ENCODE results near the gene BGLAP. TPM values are rescaled to one million over a fixed set of nuclear protein-coding genes. Genes with fewer than 3 reads are reported as not detected.

The BGLAP gene
- total and polyA plus RNA-seq, 2 of the 13 experiments (the other 11 are each of a cell fraction or from before 2014, with no cell fraction given) = 0.62 to 1.6 TPM

- TF ChIP-seq POLR2G (IDR thresholded peaks at IDR 0.05; ENCODE audit: low read depth, low read length) (peak; percentile 29), MAF1 (CRISPR knock-in tag; IDR thresholded peaks at IDR 0.05; ENCODE audit: borderline replicate concordance) (no peak), ZNF34 (CRISPR knock-in tag; IDR thresholded peaks at IDR 0.05; ENCODE audit: borderline replicate concordance) (no peak), RORA (CRISPR knock-in tag; IDR thresholded peaks at IDR 0.05) (no peak), ZNF780A (CRISPR knock-in tag; IDR thresholded peaks at IDR 0.05) (no peak), KDM2A (CRISPR knock-in tag; IDR thresholded peaks at IDR 0.05; ENCODE audit: borderline replicate concordance, low read depth) (0 out of 2 replicates have a peak, but pooled peaks have one; percentile 23), HIC2 (CRISPR knock-in tag; IDR thresholded peaks at IDR 0.05; ENCODE audit: low read depth) (peak; percentile 26; the same call in 1 of the 2 replicates), RXRB (CRISPR knock-in tag; IDR thresholded peaks at IDR 0.05; ENCODE audit: borderline replicate concordance) (no peak), MNT (IDR thresholded peaks at IDR 0.05) (no peak), MEF2D (CRISPR knock-in tag; IDR thresholded peaks at IDR 0.05) (0 out of 2 replicates have a peak, but pooled peaks have one; percentile 33), ZSCAN31 (CRISPR knock-in tag; IDR thresholded peaks at IDR 0.05; ENCODE audit: low read depth) (no peak), TGIF2 (CRISPR knock-in tag; IDR thresholded peaks at IDR 0.05) (no peak)
- TF ChIP-seq, protein P1, sequence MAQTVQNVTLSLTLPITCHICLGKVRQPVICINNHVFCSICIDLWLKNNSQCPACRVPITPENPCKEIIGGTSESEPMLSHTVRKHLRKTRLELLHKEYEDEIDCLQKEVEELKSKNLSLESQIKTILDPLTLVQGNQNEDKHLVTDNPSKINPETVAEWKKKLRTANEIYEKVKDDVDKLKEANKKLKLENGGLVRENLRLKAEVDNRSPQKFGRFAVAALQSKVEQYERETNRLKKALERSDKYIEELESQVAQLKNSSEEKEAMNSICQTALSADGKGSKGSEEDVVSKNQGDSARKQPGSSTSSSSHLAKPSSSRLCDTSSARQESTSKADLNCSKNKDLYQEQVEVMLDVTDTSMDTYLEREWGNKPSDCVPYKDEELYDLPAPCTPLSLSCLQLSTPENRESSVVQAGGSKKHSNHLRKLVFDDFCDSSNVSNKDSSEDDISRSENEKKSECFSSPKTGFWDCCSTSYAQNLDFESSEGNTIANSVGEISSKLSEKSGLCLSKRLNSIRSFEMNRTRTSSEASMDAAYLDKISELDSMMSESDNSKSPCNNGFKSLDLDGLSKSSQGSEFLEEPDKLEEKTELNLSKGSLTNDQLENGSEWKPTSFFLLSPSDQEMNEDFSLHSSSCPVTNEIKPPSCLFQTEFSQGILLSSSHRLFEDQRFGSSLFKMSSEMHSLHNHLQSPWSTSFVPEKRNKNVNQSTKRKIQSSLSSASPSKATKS (CRISPR knock-in tag; IDR thresholded peaks at IDR 0.05) = no peak
- TF ChIP-seq, protein P2, sequence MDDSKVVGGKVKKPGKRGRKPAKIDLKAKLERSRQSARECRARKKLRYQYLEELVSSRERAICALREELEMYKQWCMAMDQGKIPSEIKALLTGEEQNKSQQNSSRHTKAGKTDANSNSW (CRISPR knock-in tag; IDR thresholded peaks at IDR 0.05; ENCODE audit: borderline replicate concordance) = no peak
These were observed 5.7 kb downstream of the BGLAP start, which contains the start of gene PAQR6 (continued) for GRCh38 chr1:156247460-156248322.

Data from HepG2 (cell line).